Coronary artery (tissue), 2 donors: Measurements from ENCODE around the gene SCML1.

Experiments
- DNase-seq: peaks from one replicate; pipeline ENCODE4 v3.0.0-alpha.2; 2017; ENCODE audit warnings: low spot score
- H3K27ac ChIP-seq, 2 donors: fragments of 200-600 bp; sonication (generic); one replicate each; pipeline ENCODE4 v1.5.1; 2016 to 2019
- H3K4me3 ChIP-seq: fragments of 200-600 bp; sonication (generic); 2 replicates; pipeline ENCODE4 v1.5.1; 2016; ENCODE audit warnings: mild to moderate bottlenecking, moderate library complexity
- CTCF ChIP-seq: fragments of 200-600 bp; sonication (generic); IDR thresholded peaks from one replicate; pipeline ENCODE4 v1.5.1; 2019; ENCODE audit warnings: antibody characterized with exemption

Gene SCML1

GRCh38 chrX:17747692-17748091 is 10.4 kb downstream of the SCML1 start:
- no peak for TF ChIP-seq CTCF

GRCh38 chrX:17748684-17749083 is 11.4 kb downstream of the SCML1 start:
- no peak for TF ChIP-seq CTCF
- DNase-seq = no peak
- Histone ChIP-seq H3K4me3 (no peak overlapping the region), H3K27ac (no peak overlapping the region)

More at GRCh38 chrX:17747692-17748091, 10.4 kb downstream of the SCML1 start:
- no peak for DNase-seq
- no peak overlapping the region for H3K4me3 ChIP-seq
- no peak overlapping the region for H3K27ac ChIP-seq

GRCh38 chrX:17750436-17750835 is 13.1 kb downstream of the SCML1 start:
- no peak for DNase-seq
- TF ChIP-seq CTCF = no peak
- no peak overlapping the region for H3K27ac ChIP-seq

GRCh38 chrX:17758382-17758781 is 21.1 kb downstream of the SCML1 start:
- no peak for DNase-seq
- no peak for TF ChIP-seq CTCF
- no peak overlapping the region for H3K4me3 ChIP-seq
- no peak overlapping the region for H3K27ac ChIP-seq

More at GRCh38 chrX:17750436-17750835, 13.1 kb downstream of the SCML1 start:
- no peak overlapping the region for H3K4me3 ChIP-seq

GRCh38 chrX:17759990-17760389 is 22.7 kb downstream of the SCML1 start:
- DNase-seq = no peak
- no peak for TF ChIP-seq CTCF
- Histone ChIP-seq H3K27ac (no peak overlapping the region), H3K4me3 (no peak overlapping the region)

GRCh38 chrX:17767734-17768133 is 30.4 kb downstream of the SCML1 start:
- DNase-seq = no peak
- H3K4me3 ChIP-seq = no peak overlapping the region
- no peak for TF ChIP-seq CTCF
- H3K27ac ChIP-seq = no peak overlapping the region

- H3K27ac ChIP-seq = no peak overlapping the region
- no peak for TF ChIP-seq CTCF
- DNase-seq = no peak
- H3K4me3 ChIP-seq = no peak overlapping the region
Observed at GRCh38 chrX:17768997-17769396, 31.7 kb downstream of the SCML1 start.
